ENCODE results near the gene ROBO2.

DNA sequence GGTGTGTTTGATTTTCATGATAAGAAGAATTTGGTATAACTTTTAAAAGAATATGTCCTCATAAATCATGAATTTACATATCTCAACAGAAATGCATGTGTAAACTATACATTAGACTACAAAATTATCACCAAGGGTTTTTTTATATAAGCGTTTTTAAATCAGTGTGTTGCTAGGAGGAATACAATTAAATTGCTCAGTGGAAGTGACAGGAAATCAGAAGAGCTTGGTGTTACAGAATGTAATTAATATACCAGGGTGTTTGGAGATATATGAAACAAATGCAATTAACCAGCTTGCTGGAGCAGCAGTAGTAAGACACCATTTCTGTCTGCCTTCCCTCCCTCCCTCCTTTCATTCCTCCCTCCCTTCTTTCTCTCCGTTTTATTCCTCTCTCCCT is 2.4 kb downstream of the ROBO2 start:
- no peak for TF ChIP-seq POLR2A (IDR thresholded peaks at IDR 0.05)
- TF ChIP-seq, protein P1, sequence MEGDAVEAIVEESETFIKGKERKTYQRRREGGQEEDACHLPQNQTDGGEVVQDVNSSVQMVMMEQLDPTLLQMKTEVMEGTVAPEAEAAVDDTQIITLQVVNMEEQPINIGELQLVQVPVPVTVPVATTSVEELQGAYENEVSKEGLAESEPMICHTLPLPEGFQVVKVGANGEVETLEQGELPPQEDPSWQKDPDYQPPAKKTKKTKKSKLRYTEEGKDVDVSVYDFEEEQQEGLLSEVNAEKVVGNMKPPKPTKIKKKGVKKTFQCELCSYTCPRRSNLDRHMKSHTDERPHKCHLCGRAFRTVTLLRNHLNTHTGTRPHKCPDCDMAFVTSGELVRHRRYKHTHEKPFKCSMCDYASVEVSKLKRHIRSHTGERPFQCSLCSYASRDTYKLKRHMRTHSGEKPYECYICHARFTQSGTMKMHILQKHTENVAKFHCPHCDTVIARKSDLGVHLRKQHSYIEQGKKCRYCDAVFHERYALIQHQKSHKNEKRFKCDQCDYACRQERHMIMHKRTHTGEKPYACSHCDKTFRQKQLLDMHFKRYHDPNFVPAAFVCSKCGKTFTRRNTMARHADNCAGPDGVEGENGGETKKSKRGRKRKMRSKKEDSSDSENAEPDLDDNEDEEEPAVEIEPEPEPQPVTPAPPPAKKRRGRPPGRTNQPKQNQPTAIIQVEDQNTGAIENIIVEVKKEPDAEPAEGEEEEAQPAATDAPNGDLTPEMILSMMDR (IDR thresholded peaks at IDR 0.05): no peak
- no peak for TF ChIP-seq POLR2AphosphoS5 (IDR thresholded peaks at IDR 0.05)
- TF ChIP-seq EP300 (IDR thresholded peaks at IDR 0.05): no peak
